ENCODE results near the gene MACROH2A1.

MACROH2A1 gene

GRCh38 chr5:135295852-135296251 is 103.2 kb downstream of the MACROH2A1 start:
- in situ Hi-C loops (cut with MboI; ENCODE audit: low sequenced_read_pairs) = no loop called here

GRCh38 chr5:135294793-135295192 is 104.2 kb downstream of the MACROH2A1 start:
- in situ Hi-C loops (cut with MboI; ENCODE audit: low sequenced_read_pairs) = no loop called here

GRCh38 chr5:135289651-135290050 is 109.4 kb downstream of the MACROH2A1 start:
- in situ Hi-C loops (cut with MboI; ENCODE audit: low sequenced_read_pairs) = no loop called here

GRCh38 chr5:135287551-135287950 is 111.5 kb downstream of the MACROH2A1 start:
- in situ Hi-C loops (cut with MboI; ENCODE audit: low sequenced_read_pairs) = no loop called here
